ENCODE results near the gene MYBPC2.
"Not testable (repeated sequence)": the region's sequence is repeated elsewhere in the genome, so short reads cannot be mapped to it uniquely, and the experiment has no call there.

MYBPC2 gene

GRCh38 chr19:50428772-50429463 is 3.8 kb upstream of the MYBPC2 start:
- no peak for DNase-seq

- no peak for DNase-seq
These were observed 1.8 kb upstream of the MYBPC2 start for GRCh38 chr19:50430888-50431342.

GRCh38 chr19:50431343-50432220 is 1.1 kb upstream of the MYBPC2 start:
- peak; percentile 84 for DNase-seq

GRCh38 chr19:50433201-50434180 is 799 bp downstream of the MYBPC2 start:
- no peak for DNase-seq

DNA sequence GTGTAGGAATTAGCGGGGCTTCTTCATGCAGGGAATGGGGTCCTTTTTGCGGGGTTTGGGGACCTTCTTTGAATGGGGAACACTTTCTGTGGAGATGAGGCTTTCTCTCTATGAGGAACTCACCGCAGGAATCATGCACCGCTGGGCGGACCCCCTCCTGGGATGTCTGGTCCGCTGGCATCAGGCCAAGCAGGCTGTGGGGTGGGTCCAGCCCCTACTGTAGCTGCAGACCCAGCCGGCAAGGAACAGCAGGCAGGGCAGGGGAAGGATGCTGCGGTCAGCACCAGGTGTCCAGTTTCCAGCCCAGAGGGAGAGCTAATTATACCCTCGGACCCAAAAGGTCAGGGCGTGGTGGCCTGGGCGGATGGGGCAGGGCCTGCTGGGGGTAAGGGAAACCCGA is 1.8 kb downstream of the MYBPC2 start:
- DNase-seq, result no peak

- no peak for DNase-seq
These were observed 2.5 kb downstream of the MYBPC2 start for GRCh38 chr19:50435221-50435620.

- DNase-seq, result no peak
These were observed 2.9 kb downstream of the MYBPC2 start for GRCh38 chr19:50435627-50436026.

DNA sequence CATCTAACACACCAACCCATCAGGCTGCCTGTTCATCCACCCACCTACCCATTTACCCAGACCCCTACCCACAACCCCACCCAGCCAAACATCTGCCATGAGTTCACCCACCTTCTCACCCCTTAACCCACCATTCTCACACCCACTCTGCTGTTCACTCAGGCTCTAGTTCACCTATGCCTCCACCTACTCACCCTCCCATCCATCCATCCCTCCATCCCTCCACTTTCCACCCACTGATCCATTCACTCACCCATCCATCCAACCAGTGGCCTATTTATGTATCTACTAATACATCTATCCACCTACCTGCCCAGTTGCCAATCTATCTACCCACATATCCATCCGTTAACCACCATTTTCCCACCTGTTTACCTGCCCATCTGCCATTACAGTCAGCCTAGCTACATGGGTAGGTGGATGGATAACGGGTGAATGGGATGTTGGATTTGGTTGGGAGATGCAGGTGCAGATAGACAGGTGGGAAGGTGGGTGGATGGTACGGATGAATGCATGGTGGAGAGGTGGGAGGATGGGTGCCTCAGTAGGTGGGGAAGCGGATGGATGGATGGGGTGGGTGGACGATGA is 5.3 kb downstream of the MYBPC2 start:
- DNase-seq, result no peak

- DNase-seq, result not testable (repeated sequence)
These were observed 6.4 kb downstream of the MYBPC2 start for GRCh38 chr19:50439130-50439529.

DNA sequence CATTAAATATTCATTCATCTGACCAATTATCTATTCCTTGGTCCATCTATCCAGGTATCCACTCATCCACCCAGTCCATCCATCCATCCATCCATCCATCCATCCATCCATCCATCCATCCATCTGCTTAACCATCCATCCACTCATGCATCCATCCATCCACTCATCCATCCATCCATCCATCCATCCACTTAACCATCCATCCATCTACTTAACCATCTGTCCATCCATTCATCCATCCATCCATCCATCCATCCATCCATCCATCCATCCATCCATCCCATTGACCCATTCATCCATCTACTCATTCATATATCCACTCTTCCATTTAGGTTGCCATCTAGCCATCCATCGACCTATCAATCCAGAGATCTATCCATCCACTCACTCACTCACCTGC is 11.4 kb downstream of the MYBPC2 start:
- DNase-seq, result no peak

DNA sequence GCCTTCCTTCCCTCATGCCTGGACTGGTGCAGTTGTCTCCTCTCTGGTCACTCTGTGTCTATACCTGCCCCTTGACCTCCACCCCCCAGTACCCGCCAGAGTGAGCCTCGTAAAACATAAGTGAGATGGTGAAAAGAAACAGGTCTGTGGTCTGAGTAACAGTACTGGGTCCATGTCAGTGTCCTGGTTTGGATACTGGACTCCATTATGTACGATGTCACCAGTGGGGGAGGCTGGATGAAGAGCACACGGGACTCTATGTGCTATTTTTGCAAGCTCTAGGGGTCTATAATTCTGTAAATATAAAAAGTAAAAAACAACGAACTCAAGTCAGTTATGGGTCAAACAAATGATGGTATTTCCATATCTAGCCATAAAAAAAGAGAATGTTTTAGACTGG is 14.4 kb downstream of the MYBPC2 start:
- DNase-seq, result no peak

DNA sequence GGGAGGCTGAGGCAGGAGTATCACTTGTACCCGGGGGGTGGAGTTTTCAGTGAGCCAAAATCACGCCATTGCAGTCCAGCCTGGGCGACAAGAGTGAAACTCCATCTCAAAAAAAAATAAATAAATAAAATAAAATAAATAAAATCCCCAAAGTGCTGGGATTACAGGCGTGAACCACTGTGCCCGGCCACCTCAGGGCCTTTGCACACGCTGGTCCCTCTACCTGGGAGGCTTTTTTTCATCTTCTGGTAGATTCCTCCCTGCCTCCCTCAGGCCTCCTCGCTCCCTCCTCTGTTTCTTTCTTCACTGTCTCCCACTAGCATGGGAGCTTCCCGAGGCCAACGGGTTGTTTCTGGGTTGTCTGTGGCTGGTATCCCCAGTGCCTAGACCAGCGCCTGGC is 15.1 kb downstream of the MYBPC2 start:
- no peak for DNase-seq

DNA sequence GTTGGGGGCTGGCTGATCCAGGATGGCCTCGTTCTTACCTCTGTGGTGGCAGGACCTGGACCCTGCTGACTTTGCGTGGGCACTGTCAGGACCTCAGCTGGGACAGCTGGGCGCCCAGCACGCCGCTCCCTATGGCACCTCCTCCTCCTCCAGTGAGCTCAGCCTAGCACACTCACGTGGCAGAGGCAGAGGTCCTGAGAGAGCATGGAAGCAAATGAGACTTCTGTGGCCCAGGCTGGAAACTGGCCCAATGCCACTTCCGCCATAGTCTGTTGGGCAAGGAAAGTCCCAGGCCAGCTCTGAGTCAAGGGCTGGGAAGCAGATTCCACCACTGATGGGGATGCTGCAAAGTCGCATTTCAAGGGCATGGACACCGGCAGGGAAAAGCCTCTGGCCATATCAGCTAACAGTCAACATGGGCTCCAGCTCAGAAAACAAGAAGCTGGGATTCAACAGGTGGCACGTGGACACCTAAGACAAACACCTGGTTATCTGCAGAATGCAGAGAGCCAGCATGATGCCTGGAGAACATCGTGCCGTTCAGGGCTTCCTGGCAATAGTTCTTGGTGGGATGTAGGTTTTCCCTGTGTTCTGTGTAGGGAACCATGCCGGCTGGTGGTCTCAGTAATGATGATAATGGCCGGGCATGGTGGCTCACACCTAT is 16.7 kb downstream of the MYBPC2 start:
- DNase-seq, result no peak

DNA sequence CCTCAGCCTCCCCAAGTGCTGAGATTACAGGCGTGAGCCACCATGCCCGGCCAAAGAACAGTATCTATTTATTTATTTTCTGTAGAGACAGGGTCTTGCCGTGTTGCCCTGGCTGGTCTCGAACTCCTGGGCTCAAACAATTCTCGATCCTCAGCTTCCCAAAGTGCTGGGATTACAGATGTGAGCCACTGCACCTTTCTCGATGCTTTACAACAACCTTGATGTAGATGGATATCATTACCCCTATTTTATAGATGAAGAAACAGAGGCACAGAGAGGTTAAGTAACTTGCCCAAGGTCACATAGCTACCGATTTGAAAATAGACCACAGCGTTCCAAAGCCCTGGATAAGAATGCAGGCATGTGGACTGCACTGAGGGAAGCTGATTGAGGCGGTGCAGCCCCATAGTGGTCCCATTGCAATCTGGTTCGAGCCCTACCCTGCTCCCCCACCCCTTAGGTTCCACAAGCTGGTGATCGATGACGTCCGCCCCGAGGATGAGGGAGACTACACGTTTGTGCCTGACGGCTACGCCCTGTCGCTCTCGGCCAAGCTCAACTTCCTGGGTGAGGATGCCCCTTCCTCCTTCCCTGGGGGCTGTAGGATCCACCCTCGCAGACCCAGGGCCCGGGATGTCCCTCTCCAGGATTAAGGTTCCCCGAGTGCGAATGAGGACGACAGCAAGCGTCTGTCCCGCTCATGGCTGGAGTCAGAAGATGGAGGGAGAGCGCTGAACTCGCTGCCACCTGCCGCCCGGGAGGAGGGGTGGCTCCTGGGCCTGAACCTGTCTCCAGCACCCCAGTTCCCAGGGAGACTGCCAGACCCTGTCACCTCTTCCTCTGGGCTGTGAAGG is 17.9 kb downstream of the MYBPC2 start:
- no peak for DNase-seq

DNA sequence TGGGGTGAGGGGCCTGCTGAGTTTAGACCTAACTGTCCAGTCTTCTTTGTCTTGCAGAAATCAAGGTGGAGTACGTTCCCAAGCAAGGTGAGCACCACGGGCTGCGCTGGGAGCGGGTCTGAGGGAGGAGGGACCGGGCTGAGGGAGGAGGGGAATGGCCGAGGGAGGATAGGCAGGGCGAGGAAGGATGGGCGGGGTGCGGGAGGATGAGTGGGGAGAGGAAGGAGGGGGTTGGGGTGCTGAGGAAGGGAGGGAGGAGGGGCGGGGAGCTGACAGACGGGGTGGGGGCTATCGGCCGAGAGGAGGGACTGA is 18.5 kb downstream of the MYBPC2 start:
- no peak for DNase-seq

GRCh38 chr19:50453243-50453642 is 20.6 kb downstream of the MYBPC2 start:
- no peak for DNase-seq

GRCh38 chr19:50455992-50456391 is 23.3 kb downstream of the MYBPC2 start:
- no peak for DNase-seq

DNA sequence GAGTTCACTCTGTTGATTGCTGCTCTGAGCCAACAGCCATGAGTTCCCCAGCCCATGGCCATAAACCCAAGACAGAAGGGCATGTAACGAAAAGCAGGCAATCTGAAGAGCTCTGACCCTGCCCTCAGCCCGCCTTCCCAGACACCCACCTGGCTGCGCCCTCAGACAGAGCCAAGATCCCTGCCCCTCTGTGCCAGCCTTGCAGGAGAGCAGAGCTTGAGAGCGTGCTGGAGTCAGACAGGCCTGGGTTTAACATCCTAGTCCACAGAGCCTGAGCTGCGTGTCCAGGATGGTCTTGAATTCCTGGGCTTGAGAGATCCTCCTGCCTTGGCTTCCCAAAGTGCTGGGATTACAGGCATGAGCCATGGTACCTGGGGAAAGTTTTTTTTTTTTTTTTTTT is 24.6 kb downstream of the MYBPC2 start:
- no peak for DNase-seq

- no peak for DNase-seq
These were observed 25.8 kb downstream of the MYBPC2 start for GRCh38 chr19:50458396-50459066.

DNA sequence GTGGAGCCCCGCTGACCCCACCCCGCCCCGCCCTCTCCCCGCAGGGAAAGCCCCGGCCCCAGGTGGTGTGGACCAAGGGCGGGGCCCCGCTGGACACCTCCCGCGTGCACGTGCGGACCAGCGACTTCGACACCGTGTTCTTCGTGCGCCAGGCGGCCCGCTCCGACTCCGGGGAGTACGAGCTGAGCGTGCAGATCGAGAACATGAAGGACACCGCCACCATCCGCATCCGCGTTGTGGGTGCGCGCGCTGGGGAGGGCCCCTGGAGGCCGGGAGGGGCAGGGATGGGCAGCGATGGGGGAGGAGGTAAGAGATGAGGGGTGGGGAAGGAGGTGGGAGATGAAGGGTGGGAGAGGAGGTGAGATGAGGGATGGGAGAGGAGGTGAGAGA is 26.4 kb downstream of the MYBPC2 start:
- no peak for DNase-seq

GRCh38 chr19:50459638-50460037 is 26.9 kb downstream of the MYBPC2 start:
- DNase-seq, result no peak

Data from activated naive CD4-positive, alpha-beta T cell treated with anti-CD3 and anti-CD28 coated beads, Interleukin-2, amount 50 U/mL, for 16 hours (primary cell).